Stimulated activated CD4-positive, alpha-beta T cell treated with anti-CD3 and anti-CD28 coated beads, Interleukin-15, amount 100 ng/mL, for 24 hours (primary cell): ENCODE measurements around the gene C10orf90.

Experiments used
- DNase-seq: peaks from one replicate; pipeline ENCODE4 v3.0.0-alpha.2; 2020

Gene C10orf90

GRCh38 chr10:126670056-126670894 is at the start of gene C10orf90:
C10orf90 (minus strand) TSS chr10:126670693; CDS start chr10:126670480, 213 bp downstream.
- no peak for DNase-seq

DNA sequence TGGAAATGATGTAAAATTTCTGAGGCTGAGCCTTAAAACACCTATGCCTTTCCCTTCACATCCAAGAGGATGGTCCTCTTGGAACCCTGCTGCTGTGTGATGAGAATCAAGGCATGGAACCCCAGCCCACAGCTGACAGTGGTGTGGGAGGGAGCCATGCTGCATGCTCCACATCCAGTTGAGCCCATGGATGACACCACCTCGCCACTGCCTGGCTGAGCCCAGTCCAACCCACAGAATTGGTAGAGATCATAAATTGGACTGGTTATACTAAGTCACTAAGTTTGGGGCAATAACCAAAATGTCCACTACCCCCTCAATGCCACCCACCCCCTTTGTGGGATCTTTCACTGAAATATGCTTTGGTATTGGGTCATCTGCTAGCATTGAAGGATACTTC is 45.9 kb upstream of the C10orf90 start:
- no peak for DNase-seq

- DNase-seq: no peak
These were observed 43.1 kb upstream of the C10orf90 start for GRCh38 chr10:126713594-126713993.

DNA sequence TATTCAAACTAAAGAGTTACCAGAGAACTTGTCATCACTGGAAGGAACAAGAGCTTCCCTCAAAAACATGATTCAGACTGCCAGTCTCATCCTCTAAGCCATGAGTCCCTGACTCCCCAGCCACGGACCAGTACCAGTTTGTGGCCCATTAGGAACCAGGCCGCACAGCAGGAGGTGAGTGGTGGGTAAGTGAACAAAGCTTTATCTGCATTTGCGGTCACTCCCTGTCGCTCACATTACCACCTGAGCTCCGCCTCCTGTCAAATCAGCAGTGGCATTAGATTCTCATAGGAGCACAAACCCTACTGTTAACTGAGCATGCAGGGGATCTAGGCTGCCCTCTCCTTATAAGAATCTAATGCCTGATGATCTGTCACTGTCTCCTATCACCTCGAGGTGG is 42.2 kb upstream of the C10orf90 start:
- DNase-seq: no peak

DNA sequence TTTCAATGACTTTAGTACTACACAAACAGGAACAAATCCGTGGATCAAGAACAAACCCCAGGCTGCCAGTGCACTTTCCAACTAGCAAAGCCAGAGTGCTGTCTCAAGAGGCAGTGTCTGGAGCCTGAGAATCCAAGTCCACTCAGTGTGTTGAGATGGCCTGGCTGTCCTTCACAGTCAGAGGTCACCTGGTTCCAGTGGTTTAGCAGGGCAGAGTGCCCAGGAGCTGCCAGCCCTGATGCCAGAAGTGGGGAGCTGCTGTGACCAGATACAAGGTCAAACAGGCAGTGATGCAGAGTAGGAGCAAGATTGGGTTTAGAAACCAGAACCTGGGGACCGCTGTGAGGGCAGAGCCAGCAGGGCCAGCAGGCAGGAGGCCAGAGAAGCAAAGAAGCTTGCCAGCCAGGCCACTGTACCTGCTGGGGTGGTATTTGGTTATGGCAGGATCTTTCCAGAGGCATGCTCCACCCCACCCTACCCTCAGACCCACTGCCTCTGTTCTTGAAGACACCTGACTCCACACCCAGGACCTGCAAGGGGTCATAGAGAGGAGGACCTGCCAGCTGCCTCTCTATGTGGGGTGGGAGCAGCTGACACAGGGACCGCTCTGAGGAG is 35.6 kb upstream of the C10orf90 start:
- DNase-seq: no peak

DNA sequence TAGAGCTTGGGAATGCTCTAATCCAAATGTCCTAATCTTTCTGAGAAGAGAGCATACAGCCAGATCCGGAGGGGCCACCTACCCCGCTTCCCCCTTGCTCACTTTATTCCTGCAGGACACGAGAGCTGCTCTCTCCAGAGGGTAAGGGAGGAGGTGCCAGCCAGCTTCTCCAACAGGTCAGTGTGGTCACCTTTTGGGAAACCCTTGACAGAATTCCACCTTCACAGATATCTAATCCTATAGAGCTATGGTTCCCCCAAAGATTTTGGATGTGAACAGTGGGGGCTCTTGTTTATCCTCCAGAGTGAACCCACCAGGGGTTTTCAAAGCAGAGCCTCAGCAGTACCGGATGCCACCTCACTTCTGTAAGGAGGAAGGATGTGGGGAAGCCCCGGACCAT is 34.6 kb upstream of the C10orf90 start:
- DNase-seq: no peak

DNA sequence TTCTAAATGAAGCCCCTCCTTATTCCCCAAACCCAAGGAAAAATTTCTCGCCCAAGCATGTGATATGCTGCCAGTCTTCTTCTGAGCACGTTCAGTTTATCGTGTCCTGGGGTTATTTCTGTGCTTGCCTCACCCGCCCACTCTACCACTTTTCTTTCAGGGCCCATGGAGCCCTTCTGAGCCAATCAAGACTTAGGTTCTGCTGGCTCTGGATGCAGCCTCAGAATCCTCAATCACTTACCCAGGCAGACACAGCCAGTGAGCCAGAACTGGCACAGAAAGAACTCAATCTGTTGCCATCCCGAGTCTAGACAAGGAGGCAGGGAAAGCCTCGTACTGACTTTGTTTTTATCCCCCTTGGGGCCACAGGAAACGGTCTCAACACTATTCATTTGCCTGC is 34.2 kb upstream of the C10orf90 start:
- DNase-seq: no peak

- DNase-seq: no peak
These were observed 31.7 kb upstream of the C10orf90 start for GRCh38 chr10:126702181-126702580.

- DNase-seq: no peak
These were observed 31.0 kb upstream of the C10orf90 start for GRCh38 chr10:126701526-126701925.

DNA sequence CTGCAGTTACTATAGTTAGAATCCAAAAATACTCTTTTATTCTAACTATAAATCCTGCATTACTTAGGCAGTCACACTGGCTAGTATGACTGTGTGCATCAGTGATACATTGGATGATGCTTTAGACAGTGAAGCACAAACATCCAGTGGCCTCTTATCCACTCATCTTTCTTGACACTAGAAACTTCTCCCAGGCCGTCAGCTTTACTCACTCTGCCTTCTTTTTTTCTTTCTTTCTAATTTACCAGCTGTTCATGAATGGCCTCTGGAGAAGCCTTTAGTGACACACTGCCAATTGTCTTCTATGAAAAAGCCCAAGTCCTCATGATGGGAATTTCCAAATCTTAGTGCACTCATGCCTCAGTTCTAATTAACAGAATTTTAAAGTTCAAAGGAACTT is 26.2 kb upstream of the C10orf90 start:
- DNase-seq: no peak

- no peak for DNase-seq
These were observed 21.0 kb upstream of the C10orf90 start for GRCh38 chr10:126691456-126691855.

DNA sequence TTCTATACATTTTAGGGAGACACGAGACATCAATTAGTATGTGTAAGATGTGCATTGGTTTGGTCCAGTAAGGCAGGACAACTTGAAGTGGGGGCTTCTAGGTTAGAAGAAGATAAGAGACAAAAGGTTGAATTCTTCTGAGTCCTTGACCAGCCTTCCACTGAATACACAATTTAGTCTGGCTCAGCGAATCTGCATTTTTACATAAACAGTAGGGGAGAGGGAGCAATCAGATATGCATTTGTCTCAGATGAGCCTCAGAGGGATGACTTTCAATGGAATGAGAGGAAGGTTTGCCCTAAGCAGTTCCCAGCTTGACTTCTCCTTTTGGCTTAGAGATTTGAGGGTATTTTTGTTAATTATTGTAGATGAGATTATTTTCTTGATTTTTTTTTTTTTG is 20.0 kb upstream of the C10orf90 start:
- DNase-seq: no peak

DNA sequence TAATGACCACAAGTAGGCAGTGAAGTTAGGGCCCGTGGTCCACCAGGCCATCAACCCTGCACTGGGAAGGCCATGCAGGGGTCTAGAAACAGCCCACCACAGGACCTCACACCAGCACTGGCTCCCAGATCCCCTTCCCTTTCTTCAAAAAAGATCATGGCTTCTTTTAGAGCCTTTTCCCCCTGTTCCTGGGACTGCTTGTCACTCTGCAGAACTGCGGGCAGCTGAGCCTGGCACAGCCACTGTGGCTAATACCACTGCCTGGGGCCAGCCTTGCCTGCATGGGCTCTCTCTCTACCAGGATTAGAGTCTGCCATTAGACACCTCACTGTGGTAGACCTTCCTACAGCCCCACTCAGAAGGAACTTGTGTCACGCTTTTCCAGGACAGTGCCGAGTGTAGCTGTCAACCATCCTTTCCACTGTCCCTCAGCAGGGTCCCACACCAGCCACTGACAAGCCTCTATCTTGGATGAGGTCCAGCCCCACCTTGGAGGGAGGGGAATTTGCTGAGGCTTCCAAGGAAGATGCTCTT is 19.0 kb upstream of the C10orf90 start:
- DNase-seq: no peak

DNA sequence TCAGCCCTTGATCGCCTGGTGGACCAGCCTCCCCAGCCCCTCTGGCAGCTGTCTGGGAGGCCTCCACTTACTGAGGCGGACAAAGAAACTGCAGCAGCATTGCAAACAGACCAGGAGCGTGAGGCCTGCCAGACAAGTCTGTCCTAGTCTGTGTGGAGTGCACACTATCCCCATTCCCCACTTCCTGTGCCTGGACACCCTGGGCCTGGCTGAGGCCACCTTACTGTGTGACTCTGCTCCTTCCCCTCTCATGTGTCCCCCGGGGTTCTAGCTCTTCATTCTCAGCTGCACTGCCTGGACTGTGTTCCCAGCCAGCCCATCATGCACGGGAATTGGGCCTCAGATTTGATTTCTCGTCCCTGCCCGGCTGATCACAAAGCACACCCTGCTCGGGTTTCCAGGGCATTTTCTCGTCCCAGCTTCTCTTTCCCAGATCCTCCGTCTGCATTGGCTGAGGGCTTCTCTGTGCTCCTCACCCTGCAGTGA is 16.7 kb upstream of the C10orf90 start:
- DNase-seq: no peak

- no peak for DNase-seq
These were observed 16.2 kb upstream of the C10orf90 start for GRCh38 chr10:126686719-126687118.

DNA sequence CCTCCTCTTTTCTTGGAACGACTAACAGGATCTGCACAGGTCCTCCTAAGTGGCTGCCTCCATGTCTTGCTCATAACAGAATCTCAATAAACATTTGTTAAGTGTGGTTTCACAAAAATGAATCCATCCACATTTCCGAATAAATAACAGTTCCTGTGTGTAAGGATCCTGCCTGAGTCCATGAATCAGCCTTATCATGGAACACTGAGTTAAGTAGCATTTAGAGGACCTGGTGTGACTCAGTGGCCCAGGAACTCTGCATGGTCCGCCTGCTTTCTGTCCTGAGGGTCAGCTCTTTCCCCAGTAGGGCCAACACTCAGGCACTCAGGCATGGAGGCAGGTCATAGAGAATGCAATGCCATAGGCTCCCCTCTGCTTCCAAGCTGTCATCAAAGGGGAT is 15.8 kb upstream of the C10orf90 start:
- no peak for DNase-seq

GRCh38 chr10:126685756-126686155 is 15.3 kb upstream of the C10orf90 start:
- DNase-seq: no peak

DNA sequence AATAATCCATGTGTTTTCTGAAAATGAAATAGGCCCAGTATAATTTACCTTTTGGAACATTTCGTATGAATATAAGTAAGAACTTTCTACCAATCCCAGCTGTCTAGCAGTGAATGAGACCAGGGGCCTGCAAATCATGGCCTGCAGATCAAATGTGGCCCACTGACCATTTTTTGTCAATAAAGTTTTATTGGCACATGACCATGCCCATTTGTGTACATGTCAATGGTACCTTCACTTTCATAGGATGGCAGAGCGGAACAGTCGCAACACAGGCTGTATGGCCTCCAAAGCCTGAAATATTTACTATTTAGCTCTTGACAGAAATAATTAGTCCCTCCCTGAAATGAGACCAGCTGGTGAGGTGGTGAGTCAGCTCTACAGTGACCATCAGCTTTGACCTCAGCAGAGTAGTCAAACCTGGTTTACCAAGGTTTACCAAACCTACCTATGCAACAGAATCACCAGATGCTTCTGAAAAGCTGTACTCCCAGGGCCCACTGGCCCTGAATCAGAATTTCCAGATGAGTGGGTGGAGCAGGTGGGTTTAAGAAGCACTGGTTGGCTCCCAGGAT is 13.8 kb upstream of the C10orf90 start:
- no peak for DNase-seq

DNA sequence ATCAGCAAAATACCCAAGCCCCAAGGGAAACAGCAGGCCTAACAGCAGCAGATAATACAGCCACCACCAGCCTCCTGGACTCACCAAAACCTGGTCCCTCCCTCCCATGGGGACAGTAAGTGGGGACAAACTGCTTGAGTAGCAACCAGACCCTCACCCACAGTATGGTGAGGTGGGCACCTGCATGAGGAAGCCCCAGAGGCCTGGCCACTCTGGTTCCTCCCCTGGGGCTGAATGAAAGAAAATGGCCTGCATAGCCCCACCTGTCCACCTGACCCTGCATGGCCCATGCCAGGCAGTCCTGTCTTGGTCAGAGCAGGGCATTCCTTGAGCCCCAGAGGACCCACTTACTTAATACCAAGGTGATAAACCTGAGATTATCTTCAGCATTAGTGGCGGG is 13.0 kb upstream of the C10orf90 start:
- DNase-seq: no peak

DNA sequence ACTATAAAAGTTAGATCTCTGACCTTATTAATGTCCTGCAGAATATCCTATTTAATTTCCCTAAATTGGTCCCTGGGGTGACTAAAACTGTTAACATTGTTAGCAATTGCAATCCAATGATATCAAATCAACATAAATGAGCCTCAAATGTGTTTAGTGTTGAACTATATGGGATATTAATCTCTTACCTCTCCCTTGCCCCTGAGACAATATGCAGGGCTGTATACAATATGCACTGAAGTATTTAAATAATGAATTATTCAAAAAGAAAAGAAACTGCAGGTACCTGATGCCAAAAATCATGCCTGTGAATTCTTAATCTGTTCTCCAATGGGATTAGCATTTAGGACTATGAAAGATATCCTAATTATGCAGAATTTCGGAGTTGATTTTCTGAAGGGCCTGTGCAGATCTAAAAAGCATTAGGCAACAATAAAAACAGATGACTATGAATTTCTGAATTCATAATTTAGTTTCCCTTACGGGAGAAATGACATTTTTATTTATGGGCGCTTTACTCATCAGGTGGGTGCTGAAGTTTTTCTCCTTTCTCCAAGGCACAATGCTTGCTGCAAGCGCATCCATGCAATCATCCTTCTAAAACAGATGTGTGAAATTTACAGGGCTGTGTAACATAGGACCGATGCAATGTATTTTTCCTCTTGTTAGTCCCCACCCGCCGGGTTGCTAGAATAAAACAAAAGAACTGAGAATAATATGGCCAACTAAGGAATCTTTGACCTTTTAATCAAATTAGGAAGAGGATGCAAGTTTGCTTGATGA is 5.4 kb upstream of the C10orf90 start:
- no peak for DNase-seq

DNA sequence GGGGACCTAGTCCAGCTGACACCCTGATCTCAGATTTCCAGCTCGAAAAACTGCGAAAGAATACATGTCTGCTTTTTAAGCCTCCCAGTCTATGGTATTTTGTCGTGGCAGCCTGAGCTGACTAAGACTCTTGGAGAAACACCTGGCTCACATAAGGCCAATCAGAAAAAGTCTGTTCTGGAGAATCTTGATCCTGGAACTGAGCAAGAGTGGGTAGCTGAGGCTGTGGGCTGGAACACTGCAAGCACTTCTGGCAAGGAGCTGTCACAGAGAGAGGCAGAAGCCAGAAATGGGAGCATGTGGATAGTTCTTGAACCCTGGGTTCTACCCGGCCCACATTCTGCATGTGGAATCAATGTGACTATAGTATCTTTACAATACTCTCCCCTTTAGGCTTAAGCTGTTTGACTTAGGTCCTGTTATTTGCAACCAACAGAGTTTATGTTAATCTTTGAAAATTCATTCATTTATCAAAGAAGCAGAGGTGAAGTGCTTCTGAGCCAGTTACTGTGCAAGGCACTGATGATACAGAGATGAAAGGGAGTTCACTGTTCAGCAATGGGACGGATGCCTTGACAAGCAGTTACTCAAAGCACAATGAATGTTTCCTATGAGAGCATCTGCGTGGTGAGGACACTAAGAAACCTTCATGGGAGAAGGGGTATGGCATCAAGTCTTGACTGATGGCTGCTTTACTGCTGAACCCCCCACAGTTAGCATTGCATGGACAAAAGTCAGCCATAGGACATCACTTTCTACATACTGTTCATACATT is 4.4 kb upstream of the C10orf90 start:
- DNase-seq: no peak

GRCh38 chr10:126673565-126673964 is 3.1 kb upstream of the C10orf90 start:
- DNase-seq: no peak
